ENCODE measurements around the gene MCM5. TPM values are rescaled to one million over a fixed set of nuclear protein-coding genes. Genes with fewer than 3 reads are reported as not detected.

Gene MCM5
- total RNA-seq (2022) (99.6 and 107 TPM in 2 replicates), Bru-seq, nascent RNA (percentile 73 among the genes with signal in this experiment), BruChase-seq, experiment 1, labeled RNA remaining after a 2-hour chase (percentile 71 among the genes with signal in this experiment), BruChase-seq, experiment 2, labeled RNA remaining after a 6-hour chase (percentile 81 among the genes with signal in this experiment)
- long read RNA-seq, transcript MCM5-201 (17 exons, 3,534 nt) = major isoform, 189 of 222 reads
- long read RNA-seq, partial matches to known transcripts = 26 of 222 reads
- long read RNA-seq, other reads (novel, unspliced or antisense) = 7 of 222 reads

- Histone ChIP-seq H3K9me3 (no peaks in the 10 kb centered on the region), H3K4me1 (peaks cover 5% of the 10 kb centered on the region), H3K36me3 (ENCODE audit: control insufficient read depth, insufficient read depth, low read length) (peaks cover 3% of the 10 kb centered on the region), H3K27me3 (replicated peaks; ENCODE audit: control insufficient read depth, insufficient read depth, low read length) (no peaks in the 10 kb centered on the region), H3K4me3 (ENCODE audit: low read depth, low read length) (peak within 1 kb of the TSS; percentile 97)
- peak within 1 kb of the TSS; percentile 97 for H3K4me3 Mint-ChIP-seq (ENCODE audit: unreplicated experiment)
- no peaks in the 10 kb centered on the region for H3K27me3 Mint-ChIP-seq (ENCODE audit: insufficient read depth, unreplicated experiment)
- H3K4me1 Mint-ChIP-seq (ENCODE audit: low read depth, unreplicated experiment) = peaks cover 5% of the 10 kb centered on the region
- no TSS peak for BruUV-seq (replicated peaks)
- peaks cover 49% of the 10 kb centered on the region for H3K36me3 Mint-ChIP-seq (ENCODE audit: insufficient read depth, unreplicated experiment)
- peak within 1 kb of the TSS; percentile 98 for H3K27ac Mint-ChIP-seq (ENCODE audit: unreplicated experiment)
- DNase-seq = peak; percentile 97 to 98
- H3K9me3 Mint-ChIP-seq (ENCODE audit: unreplicated experiment) = no peaks in the 10 kb centered on the region
- no peak for TF ChIP-seq CTCF (IDR thresholded peaks at IDR 0.05; ENCODE audit: insufficient read depth in 1 of 2, low read depth in 1 of 2, low read length in 1 of 2, severe bottlenecking in 1 of 2, unreplicated experiment in 1 of 2)
- intact Hi-C loops (cut with micrococcal nuclease; ENCODE audit: unreplicated experiment) = loop anchor here (2.0 to 5.0 kb wide), 2 partner anchors 21 to 48 kb away; no protein-coding TSS in a partner anchor
- ChIA-PET CTCF (interaction anchor here (1.0 kb wide), 1 partner anchor 49 kb away, joined by 4 read pairs; no protein-coding TSS in a partner anchor), POLR2A (interaction anchor here (0.6 kb wide), 1 partner anchor 24 kb away, joined by 4 read pairs; no protein-coding TSS in a partner anchor)
Measured at GRCh38 chr22:35399678-35400500, at the start of gene MCM5. TSS of gene MCM5 (plus strand) at chr22:35400140. CDS start at chr22:35400439, 299 bp downstream.

- Mint-ChIP-seq H3K9me3 (ENCODE audit: unreplicated experiment) (no peaks in the 10 kb centered on the region), H3K36me3 (ENCODE audit: insufficient read depth, unreplicated experiment) (peaks cover 25% of the 10 kb centered on the region), H3K27ac (ENCODE audit: unreplicated experiment) (peak overlapping the region; percentile 15), H3K27me3 (ENCODE audit: insufficient read depth, unreplicated experiment) (no peaks in the 10 kb centered on the region), H3K4me1 (ENCODE audit: low read depth, unreplicated experiment) (peaks cover 4% of the 10 kb centered on the region), H3K4me3 (ENCODE audit: unreplicated experiment) (peak overlapping the region; percentile 77)
- Histone ChIP-seq H3K27me3 (replicated peaks; ENCODE audit: control insufficient read depth, insufficient read depth, low read length) (no peaks in the 10 kb centered on the region), H3K9me3 (peaks cover 3% of the 10 kb centered on the region; the same call in 1 of the 2 replicates), H3K4me1 (peaks cover 10% of the 10 kb centered on the region), H3K4me3 (ENCODE audit: low read depth, low read length) (peak overlapping the region; percentile 43), H3K36me3 (ENCODE audit: control insufficient read depth, insufficient read depth, low read length) (no peaks in the 10 kb centered on the region)
- intact Hi-C loops (cut with micrococcal nuclease; ENCODE audit: unreplicated experiment) = loop anchor here (1.0 to 5.0 kb wide), 6 partner anchors 30 to 272 kb away; partner anchors contain the start of gene HMOX1
- CTCF ChIA-PET = interaction anchor here (0.6 to 1.6 kb wide), 14 partner anchors 9 to 774 kb away, joined by 3 to 6 read pairs (median 4); partner anchors contain the start of genes HMOX1, MCM5 and TOM1
- POLR2A ChIA-PET = interaction anchor here (0.5 to 0.6 kb wide), 2 partner anchors 367 to 711 kb away, joined by 4 to 5 read pairs; no protein-coding TSS in a partner anchor
- peak; percentile 87 to 93 for TF ChIP-seq CTCF (IDR thresholded peaks at IDR 0.05; ENCODE audit: insufficient read depth in 1 of 2, low read depth in 1 of 2, low read length in 1 of 2, severe bottlenecking in 1 of 2, unreplicated experiment in 1 of 2)
- no TSS peak for BruUV-seq (replicated peaks)
- peak; percentile 91 to 94 for DNase-seq
Measured at GRCh38 chr22:35350539-35351503, 49.1 kb upstream of the MCM5 start.
